HL-60/S4 treated with retinoic acid at 250 ng/mL for 4 days and 3 days (cell line): ENCODE results near the gene SLC30A3.

ENCODE experiments used
- in situ Hi-C: fragments of 300-500 bp; cut with MboI; formaldehyde crosslinking; loops from 2 replicates; pipeline ENCODE4 v1.7.0; 2022; ENCODE audit warnings: low sequenced_read_pairs

SLC30A3 gene

DNA sequence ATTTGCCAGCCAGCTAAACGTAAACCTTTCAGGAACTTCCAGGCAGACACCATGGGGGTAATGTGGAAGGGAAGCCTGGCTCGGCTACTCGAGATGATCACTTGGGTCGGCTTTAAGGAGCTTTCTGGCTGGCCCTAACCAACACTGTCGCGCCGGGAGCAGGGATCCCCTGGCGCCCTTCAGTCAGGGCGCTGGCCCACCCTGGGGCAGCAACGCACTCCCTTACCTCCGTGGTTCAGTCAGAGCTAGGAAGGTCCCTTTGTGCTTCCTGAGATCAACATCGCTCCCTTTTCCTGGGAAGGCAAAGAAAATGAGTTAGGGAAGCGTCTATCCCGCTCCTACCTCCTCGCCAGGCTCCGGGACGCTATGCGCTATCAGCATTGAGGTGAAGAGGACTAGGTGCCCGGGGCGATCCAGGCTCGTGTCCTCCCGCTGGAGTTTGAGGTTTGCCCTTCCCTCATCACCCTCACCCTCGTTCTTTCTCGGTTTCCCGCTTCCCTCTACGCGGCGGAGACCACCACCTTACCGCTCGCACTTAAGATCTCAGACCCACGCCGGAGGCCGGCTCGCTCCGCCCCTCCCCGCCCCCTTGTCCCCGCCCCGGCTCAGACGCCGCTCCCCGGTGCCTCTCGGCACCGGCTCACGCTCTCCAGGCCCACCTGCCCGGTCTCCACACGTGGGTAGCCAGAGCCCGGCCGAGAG, 51.5 kb downstream of the SLC30A3 start:
- in situ Hi-C loops = no loop called here

- in situ Hi-C loops = no loop called here
These were observed 53.0 kb downstream of the SLC30A3 start for GRCh38 chr2:27209621-27210401.

DNA sequence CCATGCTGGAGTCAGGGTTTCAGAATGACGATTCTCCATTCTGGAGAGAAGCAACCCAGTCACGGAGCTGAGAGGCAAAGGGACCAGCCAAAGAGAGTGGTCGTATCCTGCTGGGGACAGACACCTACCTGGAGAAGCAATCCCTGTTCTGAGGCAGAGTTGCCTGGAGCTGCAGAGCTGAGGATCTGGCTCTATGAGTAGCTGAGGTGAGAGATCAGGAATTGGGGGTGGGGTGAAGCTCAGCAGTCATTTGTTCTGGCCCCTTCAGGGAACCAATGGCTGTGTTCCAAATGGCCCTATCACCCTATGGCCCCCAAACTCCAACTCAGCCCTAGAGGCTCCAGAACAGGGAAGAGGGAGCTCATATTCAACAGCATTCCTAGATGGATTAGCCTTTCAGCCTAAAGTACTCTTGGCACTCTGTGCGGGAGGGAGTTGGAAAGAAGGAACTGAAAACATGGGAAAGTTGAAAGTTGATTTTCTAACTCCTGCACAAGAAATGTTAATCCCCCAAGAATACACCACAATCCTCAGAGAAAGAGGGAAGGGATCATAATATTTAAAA, 54.3 kb downstream of the SLC30A3 start:
- in situ Hi-C loops = no loop called here

DNA sequence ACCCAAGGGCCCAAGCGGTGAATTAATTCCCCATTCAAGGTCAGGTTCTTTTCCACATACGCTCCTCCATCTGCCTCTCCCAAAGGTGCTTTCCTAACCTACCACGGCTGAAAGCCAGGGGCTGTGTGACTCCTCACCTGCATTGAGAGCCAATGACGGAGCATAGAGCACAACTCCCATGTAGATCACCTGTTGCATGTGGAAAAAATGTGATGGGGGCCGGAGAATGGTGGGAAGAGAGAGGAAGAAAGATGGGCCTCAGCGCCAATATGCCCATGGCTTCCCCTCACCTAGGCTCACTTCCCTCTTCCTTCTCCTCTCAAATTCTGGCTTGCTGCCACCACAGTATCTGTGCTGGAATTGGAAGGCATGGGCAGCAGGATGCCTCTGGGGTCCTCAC, 56.5 kb downstream of the SLC30A3 start:
- in situ Hi-C loops = no loop called here

- in situ Hi-C loops = no loop called here
These were observed 57.6 kb downstream of the SLC30A3 start for GRCh38 chr2:27205206-27205605.

DNA sequence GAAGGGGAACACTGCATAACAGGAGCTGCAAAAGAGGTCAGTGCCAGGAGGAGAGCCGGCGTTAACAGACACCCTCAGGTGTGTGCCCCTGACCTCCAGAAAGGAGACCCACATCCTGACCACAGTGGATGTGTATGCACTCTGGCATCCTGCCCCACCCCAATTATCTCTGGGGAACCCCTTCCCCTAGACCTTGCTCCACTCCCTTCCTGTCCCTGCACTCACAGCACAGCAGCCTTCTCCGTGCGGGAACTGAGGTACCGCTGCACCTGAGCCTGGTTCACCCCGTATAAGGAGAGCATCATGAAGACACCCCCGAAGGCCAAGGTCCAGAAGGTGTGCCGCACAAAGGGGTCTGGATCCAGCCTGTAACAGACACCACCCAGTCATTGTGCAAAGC, 58.3 kb downstream of the SLC30A3 start:
- in situ Hi-C loops = no loop called here

GRCh38 chr2:27203741-27204140, 59.1 kb downstream of the SLC30A3 start:
- in situ Hi-C loops = no loop called here
